Stimulated activated CD8-positive, alpha-beta memory T cell treated with anti-CD3 and anti-CD28 coated beads, Interleukin-15, amount 100 ng/mL, for 1 hour (primary cell): Measurements from ENCODE around the gene LSM2.
"Not testable (repeated sequence)": the region's sequence is repeated elsewhere in the genome, so short reads cannot be mapped to it uniquely, and the experiment has no call there.

Source experiments
- DNase-seq: peaks from one replicate; pipeline ENCODE4 v3.0.0-alpha.2; 2020; ENCODE audit warnings: low read depth

The LSM2 gene

DNA sequence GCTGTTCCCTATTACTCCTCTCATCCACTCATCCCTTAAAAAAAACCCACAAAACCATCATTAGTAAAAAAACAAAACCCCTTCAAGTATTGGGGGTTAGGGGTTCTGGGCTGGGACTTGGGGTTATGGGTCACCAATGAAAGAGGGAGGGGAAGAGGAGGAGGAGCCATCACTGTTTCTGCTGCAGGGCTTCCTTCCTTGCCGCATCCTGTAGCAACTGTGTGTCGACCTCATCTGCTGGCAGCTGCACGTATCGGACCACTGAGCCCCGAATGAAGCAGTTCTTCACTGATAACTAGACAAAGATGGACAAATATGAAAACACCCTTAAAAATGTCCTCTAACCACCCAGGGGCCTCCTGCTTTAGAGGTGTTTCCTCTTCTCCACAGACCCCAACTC, 9.2 kb downstream of the LSM2 start:
- DNase-seq, result no peak

DNA sequence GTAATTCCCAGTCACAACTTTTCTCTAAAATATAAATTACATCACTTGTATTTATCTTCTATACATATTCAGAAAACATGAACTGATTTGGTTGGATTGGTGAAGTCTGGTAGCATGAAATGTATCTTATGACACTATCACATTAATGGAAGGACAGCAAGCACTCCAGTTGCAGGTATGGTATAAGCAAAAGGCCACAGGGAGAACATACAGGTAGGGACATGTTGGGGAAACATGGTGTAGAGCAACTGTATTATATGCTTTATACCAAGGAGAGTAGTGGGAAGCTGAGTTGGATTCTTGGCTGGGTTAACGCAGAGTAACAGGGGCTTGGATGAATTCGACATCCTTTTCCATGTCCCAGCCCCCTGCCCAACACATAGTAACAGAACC, 9.8 kb downstream of the LSM2 start:
- no peak for DNase-seq

DNA sequence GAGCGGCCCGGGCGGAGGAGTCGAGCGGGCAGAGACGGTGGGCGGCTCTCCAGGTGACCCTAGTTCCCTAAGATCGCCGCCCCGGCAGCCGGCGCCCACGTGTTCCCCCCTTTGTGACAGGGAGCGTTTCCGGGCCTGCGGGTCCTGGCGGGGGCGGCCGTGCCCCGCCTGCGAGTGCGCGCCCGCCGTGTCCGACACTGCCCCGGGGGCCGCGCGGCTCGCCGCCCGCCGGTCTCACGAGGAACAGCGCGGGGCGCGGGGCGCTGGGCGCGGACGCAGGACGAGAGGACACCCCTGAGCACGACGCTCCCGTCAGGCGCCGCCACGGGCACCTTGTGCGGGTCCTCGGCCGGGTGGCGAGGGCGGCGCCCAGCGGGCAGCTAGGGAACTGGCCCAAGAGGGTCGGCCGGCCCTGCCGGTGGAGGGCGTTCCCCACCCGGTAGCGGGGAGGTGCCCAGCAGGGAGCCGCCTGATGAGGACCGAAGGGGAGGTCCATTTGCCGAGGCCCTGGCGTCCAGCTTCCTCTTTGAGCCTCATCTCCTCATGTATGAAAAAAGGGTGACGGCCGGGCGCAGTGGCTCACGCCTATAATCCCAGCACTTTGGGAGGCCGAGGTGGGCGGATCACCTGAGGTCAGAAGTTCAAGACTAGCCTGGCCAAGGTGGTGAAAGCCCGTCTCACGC, 11.0 kb downstream of the LSM2 start, which contains the start of gene VARS1:
Gene VARS1, minus strand, starts transcription at position 137 of the 683 bp plus-strand sequence. CDS start 535 bp downstream, outside the sequence.
- peak; percentile 63 for DNase-seq

DNA sequence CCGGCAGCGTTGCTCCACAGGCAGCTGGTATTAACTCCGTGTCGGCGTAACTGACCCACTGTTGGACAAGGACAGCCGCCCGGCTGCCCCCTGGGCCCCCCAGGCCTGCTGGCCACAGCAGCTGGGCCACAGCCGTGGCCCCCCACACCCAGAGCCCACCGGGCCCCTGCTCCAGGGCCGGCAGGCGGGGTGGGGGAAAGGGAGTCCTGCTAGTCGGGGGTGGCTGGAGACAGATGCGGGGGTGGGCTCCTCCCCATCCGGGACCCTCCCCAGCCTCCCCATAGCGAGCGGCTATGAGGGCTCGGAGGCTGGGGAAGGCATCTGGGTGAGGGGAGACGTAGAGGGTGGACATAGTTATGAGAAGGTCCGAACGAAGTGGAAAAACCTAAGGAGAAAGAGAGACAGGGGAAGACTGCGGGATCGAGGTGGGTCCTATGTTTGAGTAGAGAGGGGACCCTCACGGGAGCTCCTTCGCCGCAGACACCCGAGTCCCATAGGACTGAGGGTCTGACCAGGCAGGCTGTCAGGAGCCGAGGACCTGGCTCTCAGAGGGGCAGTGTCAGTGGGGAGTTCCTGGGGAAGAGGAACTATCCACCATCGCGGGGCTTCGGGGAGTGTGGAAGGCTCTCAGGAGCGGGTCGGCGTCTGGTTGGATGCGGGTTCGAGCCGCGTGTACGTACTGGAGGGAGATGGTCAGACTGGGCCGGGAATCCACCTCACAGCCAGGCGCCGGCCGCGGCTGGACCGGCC, 11.7 kb downstream of the LSM2 start:
- DNase-seq, result no peak

DNA sequence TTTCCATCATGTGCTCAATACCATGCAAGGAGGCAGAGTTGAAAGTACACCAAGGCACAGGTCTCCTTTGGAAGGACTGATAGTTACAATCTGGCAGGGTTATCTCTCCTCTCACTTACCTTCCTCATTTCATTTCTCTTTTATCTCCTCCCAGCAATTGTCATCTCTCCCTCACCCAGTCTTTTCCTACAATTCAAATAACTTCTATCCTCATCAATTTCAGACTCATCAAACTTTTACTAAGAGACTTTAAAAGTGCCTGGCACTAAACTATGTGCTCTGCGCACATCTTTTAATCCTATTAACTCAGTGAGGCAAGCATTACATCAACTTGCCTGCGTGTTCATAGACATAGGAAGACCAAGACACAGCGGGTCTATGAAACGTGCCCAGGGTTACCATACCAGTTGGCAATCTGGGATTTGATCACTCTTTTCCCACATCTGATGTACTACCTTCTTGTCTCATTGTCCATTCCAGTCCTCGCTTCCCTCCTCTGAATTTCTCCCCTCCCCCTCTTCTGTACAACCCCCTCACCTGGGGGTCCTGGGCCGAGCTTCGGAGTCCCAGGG, 12.4 kb downstream of the LSM2 start:
- no peak for DNase-seq

DNA sequence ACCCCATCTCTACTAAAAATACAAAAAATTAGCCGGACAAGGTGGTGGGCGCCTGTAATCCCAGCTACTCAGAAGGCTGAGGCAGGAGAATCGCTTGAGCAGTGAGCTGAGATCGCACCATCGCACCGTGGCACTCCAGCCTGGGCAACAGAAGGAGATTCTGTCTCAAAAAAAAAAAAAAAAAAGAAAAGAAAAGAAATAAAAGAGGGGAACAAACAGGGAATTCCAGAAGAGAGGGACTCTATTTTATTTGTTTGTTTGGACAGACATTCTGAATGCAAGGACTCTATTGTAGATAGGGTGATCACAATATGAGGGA, 12.9 kb downstream of the LSM2 start:
- not testable (repeated sequence) for DNase-seq

DNA sequence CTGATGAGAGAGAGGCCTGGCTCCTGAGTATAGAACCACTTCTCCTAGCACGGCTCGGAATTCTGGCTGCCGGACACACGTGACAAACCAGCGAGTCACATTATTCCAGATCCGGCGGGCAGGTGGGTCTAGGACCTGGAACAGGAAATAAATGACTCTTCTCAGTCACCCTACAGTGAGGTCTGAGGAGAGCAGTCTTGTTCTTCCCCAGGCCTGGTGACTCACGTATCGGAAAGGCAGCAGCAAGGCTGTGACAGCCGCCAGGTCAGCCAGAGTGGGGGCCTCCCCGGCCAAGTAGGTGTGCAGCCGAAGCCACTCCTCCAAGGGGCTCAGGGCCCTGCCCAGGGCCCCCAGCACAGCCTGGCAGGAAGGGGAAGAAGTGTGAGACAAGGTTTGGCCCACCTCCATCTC, 14.0 kb downstream of the LSM2 start:
- DNase-seq, result no peak

DNA sequence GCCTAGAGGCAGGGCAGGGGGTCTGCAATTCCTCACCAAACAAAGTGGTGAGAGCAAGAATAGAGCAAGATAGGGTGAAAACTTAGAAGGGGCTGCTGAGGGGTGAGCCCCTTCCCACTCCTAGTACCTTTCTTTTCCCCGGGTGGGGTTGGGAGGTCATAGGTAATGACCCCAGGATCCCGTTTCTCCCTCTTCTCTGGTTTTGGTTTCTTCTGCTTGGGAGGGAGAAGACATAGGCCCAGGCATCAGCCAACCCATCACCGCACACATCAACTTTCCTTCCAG, 14.7 kb downstream of the LSM2 start:
- DNase-seq, result no peak

DNA sequence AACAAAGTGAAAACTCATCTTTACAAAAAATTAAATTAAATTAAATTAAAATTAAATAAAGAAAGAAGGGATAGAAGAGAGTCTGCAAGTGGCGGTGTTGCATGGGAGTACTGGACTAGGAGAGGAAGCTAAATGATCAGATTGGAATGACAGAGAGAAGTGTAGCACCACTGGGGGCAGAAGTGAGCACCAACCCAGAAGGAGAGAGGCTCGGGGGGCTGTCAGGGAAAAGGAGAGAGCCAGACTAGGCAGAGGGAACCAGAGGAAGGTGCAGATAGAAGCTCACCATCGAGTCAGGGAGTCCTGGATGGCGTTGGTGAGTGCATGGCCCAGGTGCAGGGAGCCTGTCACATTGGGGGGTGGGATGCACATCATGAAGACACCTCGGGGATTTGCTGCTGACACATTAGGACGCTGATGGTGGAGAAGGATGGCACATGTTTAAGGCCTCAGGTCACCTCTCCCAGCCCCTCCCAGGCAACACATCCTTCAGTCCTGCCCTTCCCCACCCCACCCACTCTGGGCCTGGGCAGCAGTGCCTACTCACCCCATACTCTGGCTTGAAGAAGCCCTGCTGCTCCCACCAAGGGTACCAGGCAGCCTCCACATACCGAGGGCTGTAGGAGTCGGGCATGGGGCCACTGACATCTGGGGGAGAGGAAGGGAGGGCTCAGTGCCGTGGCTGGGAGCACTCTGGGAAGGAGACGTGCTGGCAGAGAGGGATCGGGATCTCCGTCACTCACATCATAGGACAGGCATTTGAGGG, 15.3 kb downstream of the LSM2 start:
- no peak for DNase-seq

DNA sequence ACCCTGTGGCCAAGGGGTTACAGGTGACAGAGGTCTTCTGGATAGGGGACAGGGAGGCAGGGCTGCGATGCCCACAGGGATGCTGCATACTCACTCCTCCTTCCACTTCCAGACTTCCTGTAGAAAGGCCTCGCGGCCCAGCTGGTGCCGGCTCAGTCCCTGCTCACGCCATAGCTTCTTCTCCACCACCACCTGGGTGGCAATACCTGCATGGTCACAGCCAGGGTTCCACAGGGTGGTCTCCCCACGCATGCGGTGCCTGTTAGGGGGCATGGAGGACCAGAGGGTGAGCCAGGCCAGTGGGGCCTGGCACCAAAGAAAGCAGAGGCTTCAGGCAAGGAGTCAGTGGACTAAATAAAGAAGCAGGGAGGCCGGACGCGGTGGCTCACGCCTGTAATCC, 21.3 kb downstream of the LSM2 start:
- DNase-seq, result no peak

DNA sequence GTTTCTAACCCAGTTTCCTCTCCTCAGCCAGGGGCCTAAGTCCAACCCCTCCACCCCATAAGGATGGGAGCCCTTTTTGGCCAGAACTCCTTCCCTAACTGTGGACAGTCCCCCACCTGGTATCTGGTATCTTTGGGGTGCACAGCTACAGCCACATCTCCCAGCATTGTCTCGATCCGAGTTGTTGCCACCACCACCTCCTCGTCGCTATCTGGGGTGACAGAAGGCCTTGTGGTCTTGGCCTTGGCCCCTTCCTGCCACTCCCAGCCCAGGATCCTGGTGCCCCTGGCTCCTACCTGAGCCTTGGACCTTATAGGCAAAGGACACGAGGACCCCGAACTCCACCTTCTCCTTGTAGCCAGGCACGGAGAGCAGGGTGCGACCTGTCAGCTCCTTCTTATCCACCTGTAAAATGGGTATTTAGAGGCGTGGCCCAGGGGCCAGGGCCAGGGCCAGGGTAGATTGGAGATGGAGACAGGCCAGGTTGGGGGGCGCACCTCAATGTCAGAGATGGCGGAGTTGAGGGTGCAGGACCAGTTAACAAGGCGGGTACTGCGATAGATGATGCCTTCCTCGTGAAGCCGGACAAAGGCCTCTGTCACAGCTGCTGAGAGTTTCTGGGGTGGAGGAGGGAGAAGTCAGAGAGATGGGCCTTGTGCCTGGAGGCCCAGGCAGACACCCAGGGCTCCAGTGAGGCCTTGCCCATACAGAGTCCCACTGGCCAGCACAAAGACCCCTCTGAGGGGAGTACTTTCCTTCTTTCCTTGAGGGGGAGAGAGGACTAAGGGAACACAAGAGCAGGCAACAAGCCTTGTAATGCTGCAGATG, 22.5 kb downstream of the LSM2 start:
- DNase-seq, result no peak

DNA sequence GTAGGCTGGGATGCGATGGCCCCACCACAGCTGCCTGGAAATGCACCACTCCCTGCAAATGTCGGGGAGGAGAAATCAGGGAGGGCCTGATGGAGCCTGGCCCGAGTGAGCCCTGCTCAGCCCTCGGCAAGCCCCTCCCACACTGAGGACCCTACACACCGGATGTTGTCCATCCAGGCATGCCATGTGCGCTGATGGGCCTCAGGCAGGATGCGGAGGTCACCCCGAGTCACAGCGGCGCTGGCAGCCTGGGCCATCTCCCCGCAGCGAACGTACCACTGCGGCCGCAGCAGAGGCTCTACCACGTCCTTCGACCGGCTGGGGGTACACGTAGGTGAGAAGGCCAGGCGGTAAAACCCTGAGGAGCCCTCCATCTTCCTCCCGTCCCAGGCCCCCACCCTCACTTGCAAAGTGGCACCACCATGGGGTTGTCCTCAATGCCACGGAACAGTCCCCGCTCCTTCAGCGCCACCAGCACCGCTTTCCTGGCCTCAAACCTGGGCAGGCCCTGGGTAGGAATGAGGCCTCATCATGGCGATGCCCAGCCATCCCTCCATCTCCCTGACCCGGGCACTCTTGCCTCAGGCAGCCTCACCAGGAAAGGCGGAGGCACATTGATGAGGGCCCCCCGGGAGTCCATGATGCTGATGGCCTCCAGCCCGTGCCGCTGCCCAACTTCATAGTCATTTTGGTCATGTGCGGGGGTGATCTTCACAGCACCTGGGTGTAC, 24.5 kb downstream of the LSM2 start:
- no peak for DNase-seq

DNA sequence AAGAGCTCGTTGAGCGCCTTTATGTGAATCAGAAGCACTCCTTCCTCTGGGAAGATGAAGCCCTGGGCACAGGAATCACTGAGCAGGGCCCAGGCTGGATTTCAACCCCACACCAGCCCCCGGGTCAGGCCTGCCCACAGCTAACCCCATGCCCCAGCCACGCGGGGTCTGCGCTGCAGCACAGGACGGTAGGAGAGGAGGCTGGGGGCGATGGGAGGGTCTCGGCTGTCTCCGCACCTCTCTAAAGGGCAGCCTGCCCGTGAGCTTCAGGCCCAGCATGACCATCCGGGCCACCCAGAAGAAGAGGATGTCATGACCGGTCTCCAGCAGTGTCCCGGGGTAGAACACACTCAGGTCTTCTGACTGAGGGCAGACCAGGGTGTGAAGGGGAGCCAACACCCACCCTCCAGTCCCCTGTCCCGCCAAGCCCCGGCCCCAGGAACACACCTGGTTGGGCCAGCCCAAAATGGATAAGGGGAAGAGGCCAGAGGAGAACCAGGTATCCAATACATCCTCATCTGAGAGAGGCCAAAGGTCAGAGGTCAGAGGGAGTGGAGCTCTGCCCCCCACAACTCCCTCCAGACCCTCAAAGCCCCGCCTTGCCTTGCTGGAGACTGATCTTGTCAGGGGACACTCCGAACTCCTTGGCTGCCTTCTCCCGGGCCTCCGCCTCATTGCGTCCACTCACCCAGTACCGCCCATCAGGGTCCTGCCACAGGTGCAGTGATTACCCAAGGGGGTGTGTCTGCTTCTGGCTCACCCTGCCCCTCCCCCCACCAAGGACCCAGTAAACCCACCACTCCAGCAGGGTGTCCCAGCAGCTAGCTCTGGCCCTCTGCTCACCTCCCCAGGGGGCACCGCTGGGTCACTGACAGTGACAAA, 25.3 kb downstream of the LSM2 start:
- DNase-seq, result no peak

DNA sequence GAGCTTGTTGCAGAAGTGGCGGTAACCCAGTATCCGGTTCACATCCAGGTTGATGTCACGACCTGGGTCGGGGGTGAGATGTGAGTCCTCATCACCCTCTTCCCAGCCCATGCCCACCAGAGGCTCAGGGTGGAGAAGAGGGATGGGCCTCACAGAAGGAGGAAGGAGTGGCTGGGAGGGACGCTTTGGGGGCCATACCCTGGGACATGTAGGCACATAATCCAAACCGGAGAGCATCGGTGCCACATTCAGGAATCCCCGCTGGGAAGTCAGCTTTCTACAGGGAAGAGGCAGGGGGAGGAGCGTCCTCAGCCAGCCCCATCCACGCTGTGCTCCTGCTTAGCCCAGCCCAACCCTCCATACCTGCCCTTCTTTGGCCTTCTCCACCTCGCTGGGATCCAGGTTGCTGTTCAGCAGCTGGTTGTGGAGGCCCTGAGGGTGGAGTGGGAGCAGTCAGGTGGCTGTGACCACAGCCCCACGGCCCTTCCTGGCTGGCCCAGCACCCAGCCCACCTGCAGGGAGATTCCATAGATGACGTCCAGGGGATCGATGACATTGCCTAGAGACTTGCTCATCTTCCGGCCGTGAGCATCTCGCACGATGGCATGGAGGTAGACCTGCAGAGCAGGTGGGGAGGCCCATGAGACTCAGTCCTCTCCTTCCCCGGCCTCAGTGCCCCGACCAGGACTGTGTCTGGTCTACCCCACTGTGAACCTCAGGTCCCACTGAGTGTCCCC, 26.1 kb downstream of the LSM2 start:
- DNase-seq, result no peak

DNA sequence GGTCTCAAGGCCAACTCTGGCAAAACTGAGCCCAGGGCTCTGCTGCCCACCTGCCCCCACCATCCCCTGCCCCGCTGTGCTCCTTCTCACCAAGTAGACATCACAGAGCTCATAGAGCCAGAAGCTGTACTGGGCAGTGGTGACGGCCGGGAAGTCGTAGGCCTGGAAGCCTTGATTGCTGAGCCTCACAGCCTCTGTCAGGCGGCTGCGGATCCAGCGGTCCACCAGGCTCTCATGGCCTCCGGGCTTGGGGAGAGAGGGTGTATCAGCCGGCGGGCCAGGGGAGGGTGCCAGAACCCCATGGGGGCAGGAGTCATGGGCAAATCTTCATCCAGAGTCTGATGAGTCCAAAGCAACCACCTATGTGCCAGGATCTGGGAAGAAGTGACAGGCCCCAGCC, 26.9 kb downstream of the LSM2 start:
- DNase-seq, result no peak

DNA sequence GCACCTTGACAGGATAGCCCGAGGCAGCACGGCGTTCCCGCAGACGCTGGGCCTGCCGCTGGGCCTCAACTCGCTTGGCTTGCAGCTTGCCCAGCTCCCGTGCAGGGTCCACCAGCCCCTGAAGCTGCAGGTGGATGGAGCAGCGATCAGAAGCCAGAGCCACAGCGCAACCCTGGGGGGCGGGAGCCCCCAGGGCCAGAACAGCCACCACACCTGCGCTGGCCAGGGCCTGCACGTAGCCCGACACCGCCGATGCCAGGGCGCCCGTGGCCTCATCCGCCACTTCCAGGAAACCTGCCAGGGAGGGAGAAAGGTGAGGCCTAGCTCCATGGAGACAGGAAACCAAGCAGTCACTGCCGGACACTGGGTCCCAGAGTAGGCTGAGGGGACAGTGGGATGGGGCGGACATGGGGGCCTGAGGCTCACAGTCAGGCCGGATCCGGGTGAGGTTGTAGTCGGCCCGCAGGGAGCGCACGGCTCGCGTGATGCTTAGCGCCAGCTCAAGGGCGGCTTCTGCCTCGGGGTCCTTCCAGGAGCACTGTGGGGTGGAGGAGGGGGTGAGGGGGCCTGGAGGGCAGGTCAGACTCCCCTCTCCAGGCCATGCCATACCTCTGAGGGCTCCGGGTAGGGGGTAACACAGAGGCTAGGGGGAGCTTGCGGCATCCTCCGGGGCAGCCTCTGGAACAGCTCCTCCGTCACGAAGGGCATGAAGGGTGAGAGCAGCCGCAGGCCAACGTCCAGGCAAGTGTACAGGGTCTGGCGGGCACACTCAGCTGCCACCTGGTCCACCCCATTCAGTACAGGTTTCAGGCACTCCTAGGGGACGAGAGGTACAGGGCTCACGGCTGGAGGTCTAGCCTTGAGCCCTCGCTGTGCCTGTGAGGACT, 27.5 kb downstream of the LSM2 start:
- DNase-seq, result no peak

DNA sequence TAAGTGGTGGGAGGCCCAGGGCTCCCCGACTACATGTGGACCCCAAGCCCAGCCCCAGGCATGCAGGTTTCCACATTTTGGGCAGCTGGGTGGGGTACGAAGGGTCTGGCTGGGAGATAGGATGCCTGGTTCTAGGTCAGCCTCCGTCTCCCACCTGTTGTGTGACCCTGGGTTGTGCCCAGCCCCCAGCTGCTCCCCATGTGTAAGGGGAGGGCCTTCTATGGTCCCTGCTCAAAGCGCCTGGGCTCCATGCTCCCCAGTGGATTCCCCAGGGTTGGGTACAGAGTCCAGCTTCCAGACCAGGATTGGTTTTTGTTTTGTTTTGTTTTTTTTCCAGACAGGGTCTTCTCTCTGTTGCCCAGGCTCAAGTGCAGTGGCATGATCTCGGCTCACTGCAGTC, 28.6 kb downstream of the LSM2 start:
- no peak for DNase-seq

DNA sequence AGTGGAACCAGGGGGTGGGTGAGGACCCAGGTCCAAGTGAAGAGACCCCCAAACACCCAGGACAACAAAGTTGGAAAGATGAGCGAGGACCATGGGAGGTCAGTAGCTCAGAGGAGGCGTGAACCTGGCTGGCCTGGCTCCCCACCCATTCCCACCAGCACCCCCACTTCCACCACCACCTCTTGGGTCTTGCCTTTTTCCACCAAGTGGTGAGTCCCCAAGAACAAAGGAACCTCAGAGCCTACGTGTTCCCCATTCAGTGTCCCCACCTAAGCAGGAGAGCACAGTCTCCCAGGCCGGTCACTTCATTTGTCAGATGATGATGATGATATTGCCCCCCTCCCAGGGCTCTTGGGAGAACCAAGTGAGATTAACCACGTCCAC, 29.1 kb downstream of the LSM2 start:
- DNase-seq, result no peak
